CD4-positive, alpha-beta T cell treated with Interleukin-12 subunit alpha and Interleukin-12 subunit beta, for 1 hour (primary cell): ENCODE results near the gene CEP112.

Experiments
- DNase-seq: peaks from one replicate; pipeline ENCODE4 v3.0.0-alpha.2; 2020

The CEP112 gene

DNA sequence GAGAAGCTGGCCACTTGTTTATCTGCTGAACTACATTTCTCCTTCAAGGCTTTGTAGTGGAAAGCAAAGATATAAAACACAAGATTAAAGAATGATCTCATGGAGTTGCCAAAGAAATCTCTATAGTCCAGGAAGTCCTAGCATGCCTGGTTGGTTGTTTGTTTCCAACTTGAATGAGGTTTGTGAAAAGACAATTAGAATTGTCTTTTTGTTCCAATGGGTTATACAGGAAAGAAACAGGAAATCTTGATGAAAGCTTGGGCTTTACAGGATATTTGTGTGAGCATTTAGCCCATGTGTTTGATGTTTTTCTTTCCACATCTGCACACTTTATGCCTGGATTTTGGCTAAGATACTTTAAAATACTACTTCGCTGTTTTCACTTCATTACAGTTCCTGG lies 273.4 kb downstream of the CEP112 start:
- no peak for DNase-seq

DNA sequence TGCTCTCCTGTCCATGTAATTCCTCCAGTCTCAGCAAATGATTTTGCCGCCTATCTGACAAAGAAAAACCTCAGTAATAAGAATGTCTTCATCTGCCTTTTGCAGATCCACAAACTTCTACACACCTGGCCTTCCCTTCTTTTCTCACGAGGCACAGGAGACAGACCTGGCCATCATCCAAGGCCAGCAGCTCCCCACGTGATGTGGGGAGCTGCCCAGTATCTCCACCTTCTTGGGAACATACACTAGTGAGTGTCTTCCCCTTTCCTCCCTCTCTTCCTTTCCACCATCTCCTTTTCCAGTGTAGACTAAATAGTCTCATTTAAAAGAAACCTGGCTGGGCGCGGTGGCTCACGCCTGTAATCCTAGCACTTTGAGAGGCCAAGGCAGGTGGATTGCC lies 274.4 kb downstream of the CEP112 start:
- DNase-seq, result no peak

- DNase-seq, result no peak
These were observed 275.5 kb downstream of the CEP112 start for GRCh38 chr17:65916425-65916824.

- DNase-seq, result no peak
These were observed 277.1 kb downstream of the CEP112 start for GRCh38 chr17:65914784-65915342.

GRCh38 chr17:65913326-65913850 lies 278.5 kb downstream of the CEP112 start:
- DNase-seq, result no peak

DNA sequence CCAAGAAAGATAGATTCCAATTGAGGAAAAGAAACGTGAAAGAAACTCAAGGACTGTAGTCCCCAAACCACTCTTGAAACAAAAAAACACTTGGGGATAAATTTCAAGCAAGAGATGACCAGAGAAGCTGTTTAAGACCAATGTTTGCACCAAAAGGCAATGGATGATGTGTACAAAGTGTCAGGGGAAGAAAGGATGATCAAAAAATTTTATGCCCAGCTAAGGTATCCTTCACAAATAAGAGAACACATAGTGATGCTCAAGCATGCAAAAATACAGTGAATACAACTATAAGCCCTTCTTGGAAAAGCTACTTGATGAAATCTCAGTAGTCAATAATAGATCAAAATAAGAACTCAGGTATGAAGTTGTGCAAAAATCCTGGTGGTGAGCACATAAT lies 281.1 kb downstream of the CEP112 start:
- no peak for DNase-seq

DNA sequence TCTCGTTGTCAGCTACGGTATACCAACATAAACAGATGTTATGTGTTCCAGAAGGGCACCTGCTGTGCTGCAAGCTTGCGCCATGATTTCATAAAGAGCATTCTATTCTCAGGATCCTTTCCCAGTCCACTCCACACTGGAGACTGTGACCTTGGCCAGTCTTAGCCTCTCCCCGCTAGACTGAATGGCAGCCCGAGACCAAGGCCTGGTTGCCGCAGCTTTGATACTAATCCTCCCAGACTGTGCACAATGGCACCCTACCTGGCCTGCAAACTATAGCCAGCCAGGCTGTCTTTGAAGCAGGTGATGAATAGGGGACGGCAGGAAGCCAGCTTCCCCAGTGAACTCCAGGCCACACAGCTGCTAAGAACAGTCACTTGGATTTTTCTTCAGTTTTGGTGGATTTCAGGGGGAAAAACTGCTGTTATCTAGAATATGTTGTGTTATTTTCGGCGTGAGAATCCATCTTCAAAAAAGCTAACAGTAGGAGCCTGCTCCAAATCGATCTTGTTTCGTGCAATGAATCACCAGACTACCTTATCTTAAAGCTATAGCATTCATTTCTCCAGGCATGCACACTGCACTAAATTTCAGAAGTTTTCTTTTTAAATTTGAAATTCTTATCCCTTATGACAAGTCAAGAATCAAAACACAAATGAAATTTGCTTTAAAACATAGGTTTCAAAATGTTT lies 289.0 kb downstream of the CEP112 start:
- DNase-seq, result no peak

DNA sequence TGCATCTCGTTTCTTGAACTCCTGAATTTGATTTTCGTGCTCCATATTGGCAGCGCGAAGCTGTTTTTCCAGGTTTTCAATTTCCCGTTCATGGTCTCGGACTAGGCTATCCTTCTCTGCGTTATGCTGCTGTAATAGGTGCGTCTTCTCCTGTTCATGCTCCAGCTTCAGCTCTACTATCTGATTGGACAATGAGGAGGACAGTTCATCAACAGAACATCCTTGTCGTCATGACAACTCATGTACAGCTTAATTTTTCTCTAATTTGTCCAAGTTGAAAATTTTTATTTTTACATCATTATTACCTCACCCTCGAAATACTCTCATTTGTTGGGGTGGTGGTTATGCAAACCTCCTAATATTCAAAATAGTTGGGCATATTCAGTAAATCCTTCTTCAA lies 289.8 kb downstream of the CEP112 start:
- no peak for DNase-seq

- DNase-seq, result no peak
These were observed 290.5 kb downstream of the CEP112 start for GRCh38 chr17:65901394-65901793.

DNA sequence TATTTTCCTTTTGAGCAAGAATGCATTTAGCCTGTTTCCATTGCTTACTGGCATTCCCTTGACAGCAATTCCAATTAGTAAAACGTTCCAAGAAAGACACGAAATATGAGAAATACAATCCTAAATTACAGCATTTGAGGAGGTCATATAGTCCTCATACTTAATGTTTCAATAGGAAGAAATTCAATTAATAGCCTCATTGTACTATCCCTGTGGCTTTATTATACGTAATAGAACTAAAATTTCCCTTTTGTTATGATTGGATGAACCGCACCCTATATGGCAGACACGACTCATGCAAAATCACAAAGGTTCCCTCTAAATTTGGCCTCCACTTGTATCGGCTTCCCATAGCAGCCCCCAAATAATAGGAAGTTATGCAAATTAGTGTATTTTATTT lies 291.7 kb downstream of the CEP112 start:
- DNase-seq, result no peak

- DNase-seq, result no peak
These were observed 293.3 kb downstream of the CEP112 start for GRCh38 chr17:65898651-65899050.

DNA sequence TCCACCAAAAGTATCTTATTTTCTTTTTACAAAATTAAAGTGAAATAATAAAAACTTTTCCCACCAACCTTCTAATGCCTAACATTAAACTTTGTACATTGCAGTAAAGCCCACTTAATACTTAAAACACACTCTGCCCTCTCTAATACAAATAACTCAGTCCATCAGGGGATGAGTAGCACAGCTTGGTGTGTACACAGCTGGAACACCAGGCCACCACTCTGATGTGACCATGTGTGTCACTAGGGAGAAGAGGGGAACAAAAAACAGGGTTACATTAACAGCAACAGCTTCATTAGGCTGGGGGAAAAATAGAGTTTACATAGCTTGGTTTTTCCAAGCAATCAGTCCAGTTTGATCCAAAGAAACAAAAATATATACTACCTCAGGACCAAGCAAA lies 295.0 kb downstream of the CEP112 start:
- DNase-seq, result no peak

DNA sequence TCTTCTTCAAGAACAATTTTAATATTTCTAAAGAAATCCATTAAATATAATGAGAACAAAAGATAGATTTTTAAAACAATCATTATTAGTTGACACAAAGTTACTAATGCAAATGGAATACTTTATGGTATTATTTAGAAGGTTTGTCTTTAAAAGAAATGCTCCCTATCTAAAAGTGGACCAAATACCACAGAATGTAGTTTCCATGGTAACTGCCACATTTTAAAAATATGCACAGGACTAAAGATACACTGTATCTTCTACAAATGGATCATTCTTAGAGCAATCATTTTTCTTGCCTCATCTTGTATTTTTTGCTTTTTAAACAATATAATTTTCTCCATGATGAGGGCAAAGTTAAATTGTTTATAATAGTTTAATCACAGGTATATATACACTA lies 296.0 kb downstream of the CEP112 start:
- no peak for DNase-seq

GRCh38 chr17:65893692-65894279 lies 298.1 kb downstream of the CEP112 start:
- DNase-seq, result no peak

DNA sequence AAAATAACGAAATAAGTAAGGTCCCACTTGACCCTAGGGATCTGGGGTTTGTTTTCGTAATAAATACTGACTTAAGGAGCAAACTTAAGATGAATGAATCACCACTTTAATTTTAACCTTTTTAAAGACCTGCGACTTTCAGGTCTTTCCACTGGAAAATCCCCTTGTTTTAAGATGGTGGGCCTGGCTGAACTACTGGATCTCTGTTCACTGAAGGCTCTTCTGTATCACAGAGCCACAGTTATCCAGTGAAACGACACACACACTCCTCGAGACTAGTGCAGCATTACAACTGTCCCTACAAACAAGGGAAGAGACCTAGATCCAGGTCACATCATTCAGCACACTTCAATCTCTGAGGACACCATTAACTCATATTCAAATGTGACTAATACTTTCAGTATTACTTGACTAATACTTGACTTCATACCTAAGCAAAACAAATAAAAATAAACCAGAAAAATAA lies 299.0 kb downstream of the CEP112 start:
- DNase-seq, result no peak

- no peak for DNase-seq
These were observed 300.6 kb downstream of the CEP112 start for GRCh38 chr17:65891231-65891735.

DNA sequence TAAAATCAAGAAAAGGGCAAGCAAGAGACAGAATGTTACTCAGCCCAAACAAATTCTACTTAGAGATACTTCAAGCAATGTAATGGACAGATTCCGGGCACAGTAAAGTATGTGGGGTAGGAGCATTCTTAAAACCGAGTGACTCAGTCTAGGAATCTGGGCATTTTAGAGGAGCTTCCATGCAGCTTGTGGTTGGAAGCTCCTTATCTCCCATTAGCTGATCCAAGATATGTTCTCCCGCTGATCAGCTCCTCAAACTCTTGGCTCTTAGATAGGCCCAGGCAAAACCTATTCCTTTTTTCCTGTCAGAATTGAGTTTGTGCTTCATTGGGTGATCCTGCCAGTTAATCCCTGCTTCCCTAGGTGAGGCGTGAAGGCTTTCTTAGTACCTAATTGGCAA lies 303.3 kb downstream of the CEP112 start:
- no peak for DNase-seq

DNA sequence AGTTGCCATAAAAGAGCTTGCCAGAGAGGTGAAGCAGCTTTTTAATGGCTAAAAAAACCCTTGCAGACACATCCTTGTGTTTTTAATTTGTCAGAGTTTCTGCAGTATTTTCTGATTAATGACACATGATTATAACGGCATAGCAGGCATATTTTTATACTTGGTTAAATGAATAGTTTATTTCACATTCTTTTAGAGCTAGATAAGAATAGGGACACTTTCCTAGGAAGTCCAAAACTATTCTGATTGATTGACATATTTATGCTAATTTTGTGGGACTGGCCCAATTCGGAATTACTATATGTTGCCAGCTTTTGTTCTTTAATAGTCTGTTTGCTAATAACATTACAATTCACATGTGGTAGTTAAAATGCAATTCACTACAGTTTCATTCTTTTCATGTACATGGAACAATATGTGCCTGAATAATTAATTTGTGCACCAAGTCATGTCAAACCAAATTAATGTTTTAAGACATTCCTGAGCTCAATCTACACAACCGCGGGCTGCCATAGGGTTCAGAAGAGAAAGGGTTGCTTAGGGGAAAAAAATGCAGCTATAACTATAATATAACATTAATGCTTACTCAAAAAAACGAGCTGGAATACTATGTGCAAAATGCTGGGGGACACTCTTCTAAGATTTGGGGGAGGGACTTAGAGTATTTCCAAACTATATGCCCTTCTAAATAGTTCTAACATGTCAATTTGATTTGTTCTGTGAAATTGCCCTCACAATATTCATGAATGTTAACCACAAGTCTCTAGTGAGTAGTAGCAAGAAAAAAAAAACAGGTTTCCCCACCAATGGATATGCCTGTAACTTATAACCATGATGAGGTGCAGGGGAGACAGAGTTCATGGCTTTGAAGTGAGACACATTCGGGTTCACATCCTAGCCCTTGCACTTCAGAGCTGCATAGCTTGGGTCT lies 305.4 kb downstream of the CEP112 start:
- DNase-seq, result no peak

DNA sequence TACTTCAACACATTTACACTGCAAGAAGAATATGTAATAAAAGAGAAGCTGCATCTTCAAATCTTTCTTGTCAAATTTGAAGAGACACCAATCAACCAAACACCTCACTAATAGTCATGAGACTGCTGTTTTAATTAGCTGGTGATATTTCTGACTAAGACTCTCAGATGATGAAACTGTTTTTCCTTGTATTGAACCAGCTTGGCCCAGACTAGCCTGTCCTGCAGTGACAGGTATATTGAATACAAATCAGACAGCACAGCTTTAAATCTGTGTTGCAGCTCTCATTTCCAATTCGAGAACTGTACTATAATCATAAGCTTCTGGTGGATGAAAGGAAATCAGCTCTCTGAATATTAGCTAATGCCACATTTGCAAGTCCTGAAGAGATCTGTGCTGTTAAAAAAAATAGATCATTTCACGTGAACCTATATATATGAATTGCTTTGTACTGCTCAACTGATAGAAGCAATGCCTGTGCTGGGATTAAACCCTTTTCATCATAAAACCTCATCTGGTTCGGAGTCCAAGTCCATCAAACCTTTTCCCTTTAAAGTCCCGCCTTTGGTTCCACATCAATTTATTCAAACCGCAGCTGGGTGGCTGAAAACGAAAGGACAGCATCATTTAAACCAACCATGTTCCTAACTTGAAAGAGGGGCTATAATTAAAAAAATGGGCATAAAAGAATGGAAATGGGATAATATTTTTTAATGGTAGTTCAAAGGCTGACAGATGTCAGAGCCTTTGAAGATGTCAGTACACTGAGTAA lies 306.2 kb downstream of the CEP112 start:
- no peak for DNase-seq

DNA sequence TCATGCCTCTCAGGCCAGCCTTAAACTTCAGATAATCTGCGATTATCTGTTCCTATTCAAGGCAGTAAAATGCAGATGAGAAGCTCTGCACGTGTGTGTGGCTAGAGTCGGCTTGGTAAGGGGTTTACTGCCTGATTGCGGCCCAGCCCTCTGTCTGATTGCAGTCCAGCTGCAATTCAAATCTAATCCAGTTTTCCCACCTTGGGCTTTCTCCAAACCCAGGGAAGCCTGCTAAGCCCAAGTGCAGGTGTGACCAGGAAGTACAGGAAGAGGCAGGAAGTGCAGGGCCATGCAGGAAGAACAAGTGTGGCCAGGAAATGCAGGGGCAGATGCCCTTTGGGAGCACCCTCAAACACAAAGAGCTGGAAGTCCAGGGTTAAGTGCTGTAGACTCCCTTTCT lies 314.9 kb downstream of the CEP112 start:
- DNase-seq, result no peak

GRCh38 chr17:65868881-65869280 lies 323.1 kb downstream of the CEP112 start:
- DNase-seq, result no peak

DNA sequence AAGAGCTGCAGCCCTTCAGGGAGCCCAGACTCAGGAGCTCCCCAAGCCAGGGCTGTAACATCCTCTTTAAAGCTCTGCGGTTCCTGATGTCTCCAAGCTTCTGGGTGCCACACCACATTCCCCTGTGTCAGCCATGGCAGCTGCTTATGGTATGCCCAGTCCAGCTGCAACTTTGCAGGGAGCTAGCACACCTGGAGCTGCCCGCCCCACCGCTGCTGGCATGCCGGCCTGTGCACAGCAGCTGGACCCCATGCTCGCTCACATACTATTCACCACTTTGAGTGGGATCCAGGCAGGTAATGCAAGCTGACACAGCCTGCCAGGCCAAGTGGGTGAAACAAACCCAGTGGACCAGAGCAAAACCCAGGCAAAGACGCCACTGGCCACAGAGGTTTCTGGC lies 324.9 kb downstream of the CEP112 start:
- DNase-seq, result no peak
